NCI-H748 (cell line): ENCODE measurements around the gene SPACDR.
A peak's percentile ranks its signal among the peaks of the same experiment; 100 is the strongest.

ENCODE experiments used
- DNase-seq: peaks from one replicate; lab custom pipeline; 2025; ENCODE audit not compliant: unreplicated experiment; lab: John Stamatoyannopoulos, UW

SPACDR gene

DNA sequence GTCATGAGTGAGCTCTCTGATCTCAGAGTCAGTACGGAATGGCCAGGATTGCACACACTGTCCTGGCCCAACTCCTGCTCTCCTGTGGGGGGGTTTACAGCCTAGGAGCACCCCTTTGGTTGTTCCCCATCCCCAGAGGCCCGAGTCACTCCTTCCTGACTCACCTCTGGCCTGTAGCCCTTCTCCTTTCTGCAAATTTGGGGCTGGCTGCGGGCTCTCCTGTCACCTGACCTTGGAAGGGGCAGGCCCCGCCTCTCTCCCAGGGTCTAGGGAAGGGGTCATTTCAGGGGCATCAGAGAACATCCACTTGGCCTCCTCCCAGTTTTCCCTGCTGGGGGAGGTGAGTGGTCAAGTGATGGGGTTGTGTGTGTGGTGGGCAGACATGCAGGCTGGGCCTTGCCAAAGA lies 21.4 kb upstream of the SPACDR start:
- DNase-seq, result no peak

DNA sequence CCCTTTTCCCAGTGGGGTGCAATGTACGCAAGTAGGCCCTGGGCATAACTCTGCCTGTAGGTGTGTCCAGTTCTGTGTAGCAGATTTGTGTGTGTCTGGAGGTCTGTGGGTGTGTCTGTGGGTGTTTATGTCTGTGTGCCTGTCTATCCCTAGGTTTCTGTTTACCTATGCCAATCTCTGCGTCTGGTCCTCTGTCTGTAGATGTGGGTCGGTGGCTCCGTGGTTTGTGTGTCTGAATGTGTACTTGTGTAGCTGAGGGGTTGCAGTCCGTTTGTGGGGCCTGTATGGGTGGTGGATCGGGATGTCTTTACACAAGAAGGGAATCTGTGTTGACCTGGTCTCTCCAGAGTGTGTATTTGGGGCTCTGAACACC lies 20.6 kb upstream of the SPACDR start:
- peak; percentile 11 for DNase-seq

DNA sequence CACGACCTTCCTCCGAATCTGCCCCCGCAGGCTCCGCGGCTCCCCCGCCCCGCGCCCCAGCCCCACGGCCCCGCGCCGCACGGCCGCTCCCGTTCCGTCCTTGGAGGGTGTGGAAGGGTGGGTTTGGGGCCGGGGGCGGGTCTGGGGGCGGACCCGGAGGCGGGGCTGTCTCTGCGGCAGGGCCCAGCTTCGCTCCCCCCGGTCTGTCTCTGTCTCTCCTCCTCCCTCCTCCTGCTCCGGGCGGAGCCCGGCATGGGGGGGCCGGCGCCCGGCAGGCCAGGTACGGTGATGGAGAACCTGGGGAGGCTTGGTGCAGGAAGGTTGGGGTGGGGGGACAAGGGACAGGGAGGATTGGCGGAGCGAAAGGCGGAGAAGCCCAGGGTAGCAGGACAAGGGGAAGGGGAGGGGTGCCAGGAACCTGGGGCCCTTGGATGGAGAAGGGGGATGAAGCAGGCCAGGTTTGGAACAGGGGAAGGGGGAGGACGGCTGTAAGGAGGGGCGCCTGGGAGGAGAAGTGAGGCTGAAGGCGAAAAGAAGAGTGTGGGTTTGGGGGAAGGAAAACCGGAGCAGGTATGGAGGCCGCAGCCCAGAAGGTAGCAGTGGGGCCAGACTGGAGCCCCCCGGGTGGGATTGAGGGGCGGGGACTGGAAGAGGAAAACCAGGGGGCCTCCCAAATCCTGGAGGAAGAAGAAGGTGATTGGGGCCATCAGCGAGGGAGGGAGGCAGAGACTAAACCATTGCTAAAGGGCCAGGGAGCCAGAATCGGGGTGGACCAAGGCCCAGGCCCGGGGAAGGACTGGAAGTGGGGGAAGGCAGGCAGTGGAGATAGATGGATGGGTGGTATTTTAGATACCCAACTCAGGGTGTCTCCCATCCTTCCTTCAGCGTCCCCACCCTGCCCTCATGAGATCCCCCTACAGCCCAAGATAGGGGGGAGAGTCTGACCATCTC lies 19.9 kb upstream of the SPACDR start, which contains the start of gene NYAP1:
Gene NYAP1 (plus strand): TSS at position 206 of the 951 bp plus-strand sequence. CDS start 1,385 bp downstream, outside the sequence.
- DNase-seq, result peak; percentile 71

DNA sequence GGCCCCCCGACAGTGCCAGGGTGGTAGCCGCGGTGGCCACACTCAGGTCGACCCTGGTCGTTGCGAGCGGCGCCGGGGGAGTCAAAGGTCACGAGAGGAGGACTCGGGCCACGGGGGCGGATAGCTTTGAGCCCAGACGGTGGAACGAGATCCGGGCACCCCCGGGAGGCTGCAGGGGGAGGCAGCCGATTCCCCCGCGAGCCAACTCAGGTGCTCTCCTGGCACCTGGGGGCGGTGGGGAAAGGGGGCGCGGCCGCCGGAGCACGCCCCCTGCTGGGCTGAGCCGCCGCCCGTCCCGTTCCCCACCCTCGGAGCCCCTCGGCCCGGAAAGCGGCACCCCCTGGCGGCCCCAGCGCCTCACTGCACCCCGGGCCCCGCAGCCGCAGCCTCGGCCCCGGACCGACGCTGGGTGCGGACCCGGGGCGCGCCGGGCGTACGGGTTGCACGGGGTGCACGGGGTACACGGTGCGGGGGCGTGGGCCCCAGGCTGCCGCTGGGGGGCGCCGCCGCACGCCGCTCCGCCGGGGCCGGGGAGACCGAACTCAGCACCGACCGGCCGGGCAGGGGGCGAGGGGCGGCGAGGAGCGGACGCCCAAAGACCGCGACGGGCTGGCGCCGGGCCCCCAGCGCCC lies 19.1 kb upstream of the SPACDR start:
- DNase-seq, result peak; percentile 71

DNA sequence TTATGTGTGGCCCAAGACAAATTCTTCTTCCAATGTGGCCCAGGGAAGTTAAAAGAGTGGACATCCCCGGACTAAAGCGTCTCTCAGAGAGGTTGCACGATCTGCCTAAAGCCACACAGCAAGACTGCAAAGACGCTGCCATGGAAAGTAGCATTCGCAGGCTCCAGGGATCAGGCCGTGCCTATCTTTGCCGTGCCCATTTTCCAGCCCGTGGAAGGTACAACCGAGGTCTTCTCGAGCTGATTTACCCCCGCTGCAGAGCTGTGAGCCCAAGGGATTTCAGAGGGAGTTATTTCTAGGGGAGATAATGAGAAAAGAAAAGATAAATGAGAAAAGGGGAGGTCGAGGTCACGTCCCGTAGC lies 18.6 kb upstream of the SPACDR start:
- DNase-seq, result no peak

- DNase-seq, result no peak
Measured at GRCh38 chr7:100481466-100481865, 17.4 kb upstream of the SPACDR start.

- peak; percentile 86 for DNase-seq
Measured at GRCh38 chr7:100478958-100479660, 15.0 kb upstream of the SPACDR start, which contains the start of gene TSC22D4. TSS of gene TSC22D4 (minus strand) at chr7:100479214. CDS start at chr7:100478038, 1,176 bp downstream.

GRCh38 chr7:100477871-100478267 lies 13.8 kb upstream of the SPACDR start:
- no peak for DNase-seq

DNA sequence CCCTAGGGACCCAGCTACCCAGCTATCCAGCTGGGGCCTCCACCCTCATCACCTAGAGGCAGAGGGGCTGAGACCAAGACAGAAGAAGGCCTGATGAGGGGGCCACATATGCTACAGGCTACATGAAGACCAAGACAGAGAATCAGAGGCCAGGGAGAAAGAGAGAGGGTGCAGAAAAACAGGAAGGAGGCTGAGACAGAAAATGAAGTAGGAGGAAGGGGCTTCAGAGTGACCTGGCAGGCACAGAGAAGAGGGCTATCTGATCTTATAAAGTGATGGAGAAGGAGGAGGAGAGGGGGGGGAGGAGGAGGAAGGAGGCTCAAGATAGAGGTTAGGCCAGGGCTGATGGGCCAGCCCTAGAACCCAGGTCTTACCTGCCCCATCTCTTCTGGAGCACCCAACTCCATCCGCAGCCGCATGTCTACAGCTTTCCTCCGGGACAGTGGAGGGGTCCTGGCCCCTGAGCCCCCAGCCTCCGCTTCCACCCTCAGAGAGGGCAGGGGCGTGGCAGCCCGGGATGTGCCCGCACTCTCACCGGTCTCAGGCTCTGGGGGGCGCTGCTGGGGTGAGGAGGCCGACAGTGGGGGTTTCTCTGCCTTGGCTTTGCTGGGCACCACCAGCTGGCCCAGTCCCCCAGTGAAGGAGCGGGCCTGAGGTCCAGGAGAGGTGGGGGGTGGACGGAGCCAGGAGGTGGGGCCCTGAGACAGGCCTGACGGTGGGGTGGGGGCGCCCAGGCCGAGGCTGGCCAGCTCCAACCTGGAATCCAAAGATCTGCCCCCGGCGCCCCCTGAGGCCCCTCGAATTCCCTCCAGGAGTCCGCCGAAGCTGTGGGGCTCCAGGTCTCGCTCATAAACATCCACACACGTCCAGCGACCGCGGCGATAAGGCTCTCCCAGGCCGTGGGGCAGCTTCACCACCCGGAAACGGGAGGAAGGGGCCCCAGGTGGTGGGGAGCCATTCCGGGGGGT lies 13.1 kb upstream of the SPACDR start:
- DNase-seq, result no peak

- DNase-seq, result no peak
Measured at GRCh38 chr7:100476101-100476780, 12.2 kb upstream of the SPACDR start.

DNA sequence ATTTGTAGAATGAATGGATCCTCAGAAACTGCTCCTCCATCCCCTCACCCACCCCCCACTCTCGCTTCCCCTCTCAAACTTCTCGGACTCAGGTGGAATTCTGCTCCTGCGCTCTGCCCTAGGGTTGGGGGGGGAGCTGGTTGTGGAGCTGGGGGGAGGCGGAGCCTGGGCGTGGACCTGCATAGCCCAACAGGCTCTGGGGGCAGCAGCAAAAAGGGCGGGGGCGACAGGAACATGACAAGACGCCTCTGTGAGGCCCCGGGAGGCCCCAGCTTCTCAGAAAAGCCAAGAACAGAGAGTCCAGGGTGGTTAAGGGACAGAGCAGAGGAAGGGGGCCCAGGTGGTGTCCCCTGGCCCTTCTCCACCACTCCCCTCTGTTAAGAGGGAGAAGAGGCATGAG lies 11.5 kb upstream of the SPACDR start:
- DNase-seq, result no peak

- no peak for DNase-seq
Measured at GRCh38 chr7:100472854-100473499, 8.9 kb upstream of the SPACDR start.

DNA sequence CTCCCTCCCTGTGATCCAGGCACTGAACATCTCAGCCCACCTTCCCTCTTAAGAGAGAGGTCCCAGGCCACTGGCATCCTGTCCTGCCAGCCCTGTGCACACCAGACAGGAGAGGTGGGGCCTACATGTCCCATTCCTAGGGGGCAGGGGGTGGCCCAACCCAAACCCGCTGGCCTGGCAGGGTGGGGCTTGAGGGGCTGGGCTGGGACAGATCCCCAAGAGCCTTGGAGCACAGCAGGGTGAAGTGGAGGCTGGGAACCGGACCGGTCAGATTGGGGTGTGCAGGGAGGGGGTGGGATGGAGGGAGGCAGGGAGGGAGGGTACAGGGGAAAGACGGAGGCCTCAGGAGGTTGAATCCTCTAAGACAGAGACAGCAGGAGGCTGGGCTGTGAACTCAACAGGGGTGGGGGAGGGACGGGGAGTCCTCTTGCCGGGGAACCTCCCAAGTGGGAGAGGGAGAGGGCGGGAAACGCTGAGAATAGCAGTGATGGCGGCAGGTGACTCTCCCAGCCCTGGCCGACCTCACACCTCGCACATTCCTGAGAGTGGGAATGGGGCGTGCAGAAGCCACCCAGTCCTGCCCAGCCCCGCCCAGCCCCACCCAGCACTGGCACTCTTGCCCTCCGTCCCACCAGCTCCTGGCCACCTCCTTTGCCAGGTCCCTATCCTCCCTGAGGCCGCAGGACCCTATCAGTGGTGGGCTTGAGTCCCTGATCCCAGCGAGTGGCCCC lies 8.2 kb upstream of the SPACDR start:
- no peak for DNase-seq

DNA sequence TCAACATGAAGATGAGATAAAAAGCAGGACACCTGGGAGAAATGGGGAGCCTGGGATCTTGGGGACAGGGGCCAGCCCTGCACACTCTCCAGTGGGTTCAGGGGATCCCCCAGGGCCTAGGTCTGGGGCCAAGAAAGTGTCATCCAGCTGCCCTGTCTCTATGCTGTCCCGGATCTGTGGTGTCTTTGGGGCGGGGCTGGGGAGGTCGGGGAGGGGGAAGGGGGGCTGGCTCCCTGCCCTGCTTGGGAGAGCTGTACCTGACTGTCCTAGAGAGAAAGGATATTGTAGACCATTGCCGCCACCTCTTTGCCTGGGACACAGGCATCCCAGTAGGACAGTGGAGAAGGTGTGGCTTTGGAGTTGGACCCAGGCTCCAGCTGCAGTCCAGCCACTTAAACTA lies 7.0 kb upstream of the SPACDR start:
- DNase-seq, result no peak

- peak; percentile 74 for DNase-seq
Measured at GRCh38 chr7:100469227-100470044, 5.4 kb upstream of the SPACDR start.

GRCh38 chr7:100467638-100468373 lies 3.7 kb upstream of the SPACDR start:
- DNase-seq, result no peak
